Stomach smooth muscle (tissue), 2 donors: ENCODE results near the gene GPSM1.

Experiments
- H3K27ac ChIP-seq: one replicate; pipeline ENCODE4 v1.7.0; 2013; ENCODE audit warnings: mild to moderate bottlenecking, low read length, inconsistent platforms
- H3K27me3 ChIP-seq, 2 donors: one replicate each; pipeline ENCODE4 v1.7.0; 2013; ENCODE audit warnings: low read length in 2 of 2; ENCODE audit not compliant: insufficient read depth in 2 of 2, control insufficient read depth in 1 of 2
- H3K36me3 ChIP-seq, 2 donors: one replicate each; pipeline ENCODE4 v1.7.0; 2013; ENCODE audit warnings: low read length in 2 of 2; ENCODE audit not compliant: control insufficient read depth in 2 of 2, insufficient read depth in 2 of 2
- H3K4me1 ChIP-seq: one replicate; pipeline ENCODE4 v1.7.0; 2013; ENCODE audit warnings: low read length; ENCODE audit not compliant: control insufficient read depth, insufficient read depth
- H3K4me3 ChIP-seq, 2 donors: one replicate each; pipeline ENCODE4 v1.7.0; 2013; ENCODE audit warnings: low read length in 2 of 2
- H3K9ac ChIP-seq, 2 donors: one replicate each; pipeline ENCODE4 v1.7.0; 2013; ENCODE audit warnings: low read length in 2 of 2, mild to moderate bottlenecking in 1 of 2
- H3K9me3 ChIP-seq, 2 donors: one replicate each; pipeline ENCODE4 v1.7.0; 2013; ENCODE audit warnings: low read length in 2 of 2; ENCODE audit not compliant: control insufficient read depth in 2 of 2
- donor health status: healthy.
- donor health status: Pancreatic carcinoma.

The GPSM1 gene

GRCh38 chr9:136373300-136374182, 46.2 kb downstream of the GPSM1 start, which contains the start of gene CARD9:
Gene CARD9 (minus strand): TSS chr9:136373669. CDS start chr9:136372078, 1,591 bp downstream.
- peaks cover 10% of the 10 kb centered on the region for H3K4me1 ChIP-seq
- H3K4me3 ChIP-seq: peak within 1 kb of the TSS in 1 of 2 donors; percentile 35
- H3K36me3 ChIP-seq: peaks cover 0 to 2% of the 10 kb centered on the region in 2 donors
- H3K9ac ChIP-seq: no peak within 1 kb of the TSS
- no peak within 1 kb of the TSS for H3K27ac ChIP-seq
- no peaks in the 10 kb centered on the region for H3K9me3 ChIP-seq
- H3K27me3 ChIP-seq: no peaks in the 10 kb centered on the region

- H3K36me3 ChIP-seq: peaks cover 0 to 2% of the 10 kb centered on the region in 2 donors
- H3K27ac ChIP-seq: no peak overlapping the region
- no peaks in the 10 kb centered on the region for H3K9me3 ChIP-seq
- H3K4me1 ChIP-seq: peaks cover 10% of the 10 kb centered on the region
- H3K4me3 ChIP-seq: no peak overlapping the region
- no peaks in the 10 kb centered on the region for H3K27me3 ChIP-seq
- H3K9ac ChIP-seq: no peak overlapping the region
Observed at GRCh38 chr9:136374183-136374575, 46.8 kb downstream of the GPSM1 start.

GRCh38 chr9:136375096-136375495, 47.8 kb downstream of the GPSM1 start:
- H3K27me3 ChIP-seq: no peaks in the 10 kb centered on the region
- H3K9ac ChIP-seq: no peak overlapping the region
- H3K27ac ChIP-seq: no peak overlapping the region
- peaks cover 0 to 6% of the 10 kb centered on the region in 2 donors for H3K36me3 ChIP-seq
- no peaks in the 10 kb centered on the region for H3K9me3 ChIP-seq
- peaks cover 10% of the 10 kb centered on the region for H3K4me1 ChIP-seq
- H3K4me3 ChIP-seq: no peak overlapping the region

GRCh38 chr9:136376457-136376856, 49.1 kb downstream of the GPSM1 start:
- no peak overlapping the region for H3K4me3 ChIP-seq
- no peaks in the 10 kb centered on the region for H3K27me3 ChIP-seq
- no peaks in the 10 kb centered on the region for H3K9me3 ChIP-seq
- H3K36me3 ChIP-seq: peaks cover 0 to 6% of the 10 kb centered on the region in 2 donors
- no peak overlapping the region for H3K9ac ChIP-seq
- H3K27ac ChIP-seq: no peak overlapping the region
- peaks cover 10% of the 10 kb centered on the region for H3K4me1 ChIP-seq

- peaks cover 7% of the 10 kb centered on the region for H3K4me1 ChIP-seq
- no peaks in the 10 kb centered on the region for H3K9me3 ChIP-seq
- H3K27ac ChIP-seq: no peak overlapping the region
- H3K9ac ChIP-seq: no peak overlapping the region
- H3K36me3 ChIP-seq: peaks cover 0 to 12% of the 10 kb centered on the region in 2 donors
- H3K4me3 ChIP-seq: no peak overlapping the region
- H3K27me3 ChIP-seq: no peaks in the 10 kb centered on the region
Observed at GRCh38 chr9:136377341-136378169, 50.2 kb downstream of the GPSM1 start.

DNA sequence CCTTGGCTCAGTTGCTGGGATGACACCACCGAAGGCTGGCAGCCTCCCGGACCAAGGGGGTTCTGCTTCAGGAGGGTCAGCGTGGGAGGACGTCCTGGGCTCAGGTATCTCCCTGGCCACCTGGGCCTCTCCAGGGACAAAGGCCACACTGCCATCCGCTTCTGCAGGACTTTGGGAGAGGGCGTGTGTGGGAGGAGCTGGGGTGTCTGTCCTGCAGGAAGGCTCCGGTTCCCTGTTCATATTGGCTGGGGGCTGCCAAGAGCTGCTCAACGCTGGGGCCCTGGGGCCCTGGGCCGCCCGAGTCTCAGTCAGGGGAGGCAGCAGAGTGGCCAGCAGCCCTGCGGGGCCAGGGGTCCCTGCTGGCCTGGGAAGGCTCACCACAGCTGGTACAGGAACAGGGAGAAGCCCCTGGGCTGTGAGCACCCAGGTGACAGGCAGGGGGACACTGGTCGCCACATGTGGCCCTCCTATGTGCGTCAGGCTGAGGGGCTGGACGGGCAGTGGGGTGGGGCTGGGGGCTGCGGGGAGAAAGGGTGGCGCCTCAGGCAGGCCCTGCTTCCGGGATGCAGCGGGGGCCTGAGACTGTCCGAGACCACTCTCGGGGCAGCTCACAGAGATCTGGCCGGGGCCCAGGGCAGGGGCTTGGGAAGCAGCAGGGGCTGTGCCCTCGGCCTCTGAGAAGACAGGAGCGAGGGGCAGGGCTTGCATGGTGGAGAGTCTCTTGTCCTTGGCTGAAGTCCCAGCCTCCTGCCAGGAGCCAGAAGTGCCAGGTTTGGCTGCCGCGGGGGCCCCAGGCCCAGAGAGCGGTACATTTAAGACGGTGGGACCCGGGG, 51.0 kb downstream of the GPSM1 start:
- Histone ChIP-seq H3K4me3 (no peak overlapping the region), H3K9ac (no peak overlapping the region), H3K27ac (no peak overlapping the region), H3K36me3 (peaks cover 0 to 16% of the 10 kb centered on the region in 2 donors), H3K9me3 (no peaks in the 10 kb centered on the region), H3K4me1 (peaks cover 2% of the 10 kb centered on the region), H3K27me3 (no peaks in the 10 kb centered on the region)

DNA sequence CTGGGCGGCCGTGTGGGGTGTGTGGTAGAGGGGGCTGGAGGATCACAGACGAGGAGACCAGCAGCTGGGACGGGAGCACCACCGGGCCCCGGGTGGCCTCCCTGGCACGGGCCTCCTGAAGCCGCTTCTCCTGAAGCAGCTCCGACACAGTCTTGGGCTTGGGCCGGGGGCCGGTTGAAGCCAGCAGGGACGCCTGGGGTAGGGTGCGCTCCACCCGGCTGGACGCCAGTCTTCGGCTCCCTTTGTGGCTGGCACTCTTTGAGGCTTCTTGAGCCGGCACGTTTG, 51.6 kb downstream of the GPSM1 start:
- no peak overlapping the region for H3K27ac ChIP-seq
- H3K4me3 ChIP-seq: no peak overlapping the region
- H3K27me3 ChIP-seq: no peaks in the 10 kb centered on the region
- H3K36me3 ChIP-seq: peaks cover 2 to 16% of the 10 kb centered on the region in 2 donors
- peaks cover 2% of the 10 kb centered on the region for H3K4me1 ChIP-seq
- no peak overlapping the region for H3K9ac ChIP-seq
- no peaks in the 10 kb centered on the region for H3K9me3 ChIP-seq

DNA sequence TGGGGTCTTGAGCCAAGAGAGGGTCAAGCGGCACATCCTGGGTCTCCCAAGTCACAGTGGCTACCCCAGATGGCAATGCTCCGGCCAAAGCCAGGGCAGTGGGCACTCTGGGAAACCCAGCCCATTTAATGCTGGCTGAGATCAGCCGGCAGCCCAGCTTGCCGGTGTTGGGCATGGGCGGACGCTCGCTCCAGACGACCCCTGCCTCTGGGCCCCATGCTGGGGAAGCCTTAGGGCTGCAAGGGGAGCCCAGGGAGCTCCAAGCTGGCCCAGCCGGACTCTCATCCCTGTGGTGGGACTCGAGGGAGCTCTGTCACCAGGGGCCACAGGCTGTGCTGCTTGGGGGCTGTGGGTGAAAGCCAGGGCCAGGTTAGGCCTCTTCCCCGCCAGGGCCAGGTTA, 52.1 kb downstream of the GPSM1 start:
- H3K9ac ChIP-seq: no peak overlapping the region
- no peaks in the 10 kb centered on the region for H3K27me3 ChIP-seq
- H3K9me3 ChIP-seq: no peaks in the 10 kb centered on the region
- peaks cover 7 to 16% of the 10 kb centered on the region in 2 donors for H3K36me3 ChIP-seq
- no peak overlapping the region for H3K4me3 ChIP-seq
- H3K4me1 ChIP-seq: peaks cover 2% of the 10 kb centered on the region
- no peak overlapping the region for H3K27ac ChIP-seq

GRCh38 chr9:136379891-136380290, 52.6 kb downstream of the GPSM1 start:
- no peaks in the 10 kb centered on the region for H3K9me3 ChIP-seq
- no peaks in the 10 kb centered on the region for H3K27me3 ChIP-seq
- peaks cover 2% of the 10 kb centered on the region for H3K4me1 ChIP-seq
- no peak overlapping the region for H3K4me3 ChIP-seq
- no peak overlapping the region for H3K9ac ChIP-seq
- no peak overlapping the region for H3K27ac ChIP-seq
- peaks cover 7 to 14% of the 10 kb centered on the region in 2 donors for H3K36me3 ChIP-seq

GRCh38 chr9:136380381-136380780, 53.0 kb downstream of the GPSM1 start:
- Histone ChIP-seq H3K4me3 (no peak overlapping the region), H3K4me1 (peaks cover 2% of the 10 kb centered on the region), H3K36me3 (peaks cover 7 to 17% of the 10 kb centered on the region in 2 donors)

More at GRCh38 chr9:136380381-136380780, 53.0 kb downstream of the GPSM1 start:
- H3K9ac ChIP-seq: no peak overlapping the region
- no peaks in the 10 kb centered on the region for H3K27me3 ChIP-seq
- H3K9me3 ChIP-seq: no peaks in the 10 kb centered on the region
- H3K27ac ChIP-seq: no peak overlapping the region
